ENCODE results near the gene SUPT20HL2.

GRCh38 chrX:24357106-24357505 lies 43.2 kb upstream of the SUPT20HL2 start:
- TF ChIP-seq POLR2A (IDR thresholded peaks at IDR 0.05) (no peak), CTCF (IDR thresholded peaks at IDR 0.05) (no peak), POLR2AphosphoS5 (IDR thresholded peaks at IDR 0.05) (no peak)

Data from transverse colon (tissue), 4 donors.